AG09309 (cell line): Measurements from ENCODE around the gene GNG11.

Experiments
- DNase-seq: peaks from one replicate; pipeline ENCODE4 v3.0.0-alpha.2; 2010; ENCODE audit warnings: low read depth
- H3K4me3 ChIP-seq: 2 replicates; pipeline ENCODE4 v1.5.1; 2011; ENCODE audit warnings: mild to moderate bottlenecking, low read depth, low read length, moderate library complexity; ENCODE audit not compliant: control insufficient read depth
- TF ChIP-seq, protein P1 (sequence below): IDR thresholded peaks from 2 replicates; pipeline ENCODE4 v1.5.1; 2011; ENCODE audit warnings: mild to moderate bottlenecking, low read depth, low read length, inconsistent platforms; ENCODE audit not compliant: insufficient read depth, control insufficient read depth; ENCODE audit errors: missing control alignments

GNG11 gene

DNA sequence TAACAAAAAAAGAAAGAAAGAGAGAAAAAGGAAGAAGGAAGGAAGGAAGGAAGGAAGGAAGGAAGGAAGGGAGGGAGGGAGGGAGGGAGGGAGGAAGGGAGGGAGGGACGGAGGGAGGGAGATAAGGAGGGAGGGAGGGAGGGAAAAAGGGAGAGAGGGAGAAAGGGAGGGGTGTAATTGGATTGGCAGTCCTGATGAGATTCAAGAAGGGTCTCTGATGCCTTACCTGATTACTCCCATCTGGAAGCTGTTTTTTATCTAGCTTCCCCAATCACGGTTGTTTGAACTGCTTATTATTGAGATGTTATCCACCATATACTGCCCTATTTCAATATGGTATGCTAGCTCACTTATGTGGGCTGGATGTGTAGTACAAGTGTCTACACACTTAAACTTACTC lies 27.3 kb downstream of the GNG11 start:
- TF ChIP-seq, protein P1, sequence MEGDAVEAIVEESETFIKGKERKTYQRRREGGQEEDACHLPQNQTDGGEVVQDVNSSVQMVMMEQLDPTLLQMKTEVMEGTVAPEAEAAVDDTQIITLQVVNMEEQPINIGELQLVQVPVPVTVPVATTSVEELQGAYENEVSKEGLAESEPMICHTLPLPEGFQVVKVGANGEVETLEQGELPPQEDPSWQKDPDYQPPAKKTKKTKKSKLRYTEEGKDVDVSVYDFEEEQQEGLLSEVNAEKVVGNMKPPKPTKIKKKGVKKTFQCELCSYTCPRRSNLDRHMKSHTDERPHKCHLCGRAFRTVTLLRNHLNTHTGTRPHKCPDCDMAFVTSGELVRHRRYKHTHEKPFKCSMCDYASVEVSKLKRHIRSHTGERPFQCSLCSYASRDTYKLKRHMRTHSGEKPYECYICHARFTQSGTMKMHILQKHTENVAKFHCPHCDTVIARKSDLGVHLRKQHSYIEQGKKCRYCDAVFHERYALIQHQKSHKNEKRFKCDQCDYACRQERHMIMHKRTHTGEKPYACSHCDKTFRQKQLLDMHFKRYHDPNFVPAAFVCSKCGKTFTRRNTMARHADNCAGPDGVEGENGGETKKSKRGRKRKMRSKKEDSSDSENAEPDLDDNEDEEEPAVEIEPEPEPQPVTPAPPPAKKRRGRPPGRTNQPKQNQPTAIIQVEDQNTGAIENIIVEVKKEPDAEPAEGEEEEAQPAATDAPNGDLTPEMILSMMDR = no peak
- no peak overlapping the region for H3K4me3 ChIP-seq
- DNase-seq = no peak

- DNase-seq = peak; percentile 74
- TF ChIP-seq, protein P1 = no peak
- H3K4me3 ChIP-seq = no peak overlapping the region
Observed at GRCh38 chr7:93949423-93949822, 27.9 kb downstream of the GNG11 start.

GRCh38 chr7:93955304-93955703 lies 33.8 kb downstream of the GNG11 start:
- no peak for DNase-seq
- no peak overlapping the region for H3K4me3 ChIP-seq
- TF ChIP-seq, protein P1 = no peak

DNA sequence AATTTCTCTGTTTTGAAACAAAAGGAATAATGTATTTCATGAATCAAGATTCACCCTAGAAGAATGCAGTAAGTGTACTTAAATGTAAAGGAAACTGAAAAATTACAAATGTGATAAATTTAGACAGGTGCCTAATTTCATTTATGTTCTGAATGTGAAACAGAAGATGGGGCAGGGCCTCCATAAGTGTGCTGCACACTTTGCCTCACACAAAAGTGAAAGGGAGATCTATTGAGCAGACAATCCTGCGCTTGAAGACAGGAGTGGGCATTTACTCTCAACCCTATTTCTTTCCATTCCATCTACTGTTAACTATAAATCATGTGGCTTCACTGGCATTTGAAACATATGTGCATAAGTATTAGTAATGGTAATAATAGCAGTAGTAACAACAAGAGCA lies 36.2 kb downstream of the GNG11 start:
- TF ChIP-seq, protein P1 = no peak
- DNase-seq = no peak
- H3K4me3 ChIP-seq = no peak overlapping the region

DNA sequence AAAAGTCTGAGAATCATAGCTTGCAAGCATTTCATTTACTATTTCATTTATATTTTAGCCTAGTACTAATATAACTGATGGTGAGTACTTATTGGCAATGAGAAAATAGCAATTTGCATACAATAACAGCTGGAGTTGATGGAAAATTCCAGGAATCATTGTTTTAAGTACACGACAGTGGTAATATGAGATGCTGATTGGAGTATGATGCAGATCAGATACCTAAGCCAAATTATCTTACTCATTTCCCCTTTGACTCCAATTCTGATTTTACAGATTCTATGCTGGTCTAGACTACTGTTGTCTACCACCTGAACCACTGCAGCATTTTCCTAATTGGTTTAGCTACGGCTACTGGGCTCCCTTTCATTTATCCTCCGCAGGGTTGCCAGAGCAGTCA lies 36.7 kb downstream of the GNG11 start:
- no peak for DNase-seq
- H3K4me3 ChIP-seq = no peak overlapping the region
- TF ChIP-seq, protein P1 = no peak

- DNase-seq = no peak
- TF ChIP-seq, protein P1 = no peak
Observed at GRCh38 chr7:93958651-93959050, 37.1 kb downstream of the GNG11 start.

GRCh38 chr7:93960986-93961385 lies 39.5 kb downstream of the GNG11 start:
- TF ChIP-seq, protein P1 = no peak
- DNase-seq = no peak
- H3K4me3 ChIP-seq = no peak overlapping the region

More at GRCh38 chr7:93958651-93959050, 37.1 kb downstream of the GNG11 start:
- no peak overlapping the region for H3K4me3 ChIP-seq
